GM18508 (cell line): ENCODE measurements around the gene ST6GALNAC1.

Experiments
- ATAC-seq: cut with Tn5 transposase; IDR thresholded peaks from one replicate; pipeline ENCODE4 v1.9.1; 2021; ENCODE audit warnings: moderate number of reproducible peaks; ENCODE audit not compliant: insufficient read depth, unreplicated experiment

ST6GALNAC1 gene

GRCh38 chr17:76584427-76585032, 59.0 kb downstream of the ST6GALNAC1 start:
- no peak for ATAC-seq

- no peak for ATAC-seq
Observed at GRCh38 chr17:76582660-76583059, 60.9 kb downstream of the ST6GALNAC1 start.

DNA sequence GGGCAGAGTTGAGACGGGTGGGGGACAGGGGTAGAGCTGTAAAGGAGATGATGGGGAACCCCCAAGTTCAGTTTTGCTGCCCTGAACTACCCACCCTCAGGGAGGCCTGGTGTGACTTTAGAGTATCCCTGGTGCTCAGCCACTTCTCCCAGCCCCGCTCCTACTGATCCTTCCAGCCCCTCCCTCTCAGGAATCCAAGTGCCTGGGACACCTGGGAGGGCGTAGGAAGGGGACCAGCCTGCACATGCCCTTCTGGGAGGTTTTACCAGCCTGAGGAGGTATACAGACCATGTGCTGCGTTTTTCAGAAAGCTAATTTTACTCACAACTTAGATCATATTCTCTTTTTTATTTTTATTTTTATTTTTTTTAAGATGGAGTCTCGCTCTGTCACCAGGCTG, 62.0 kb downstream of the ST6GALNAC1 start:
- no peak for ATAC-seq

GRCh38 chr17:76579281-76579680, 64.3 kb downstream of the ST6GALNAC1 start:
- no peak for ATAC-seq

- ATAC-seq = no peak
Observed at GRCh38 chr17:76578376-76578775, 65.2 kb downstream of the ST6GALNAC1 start.

DNA sequence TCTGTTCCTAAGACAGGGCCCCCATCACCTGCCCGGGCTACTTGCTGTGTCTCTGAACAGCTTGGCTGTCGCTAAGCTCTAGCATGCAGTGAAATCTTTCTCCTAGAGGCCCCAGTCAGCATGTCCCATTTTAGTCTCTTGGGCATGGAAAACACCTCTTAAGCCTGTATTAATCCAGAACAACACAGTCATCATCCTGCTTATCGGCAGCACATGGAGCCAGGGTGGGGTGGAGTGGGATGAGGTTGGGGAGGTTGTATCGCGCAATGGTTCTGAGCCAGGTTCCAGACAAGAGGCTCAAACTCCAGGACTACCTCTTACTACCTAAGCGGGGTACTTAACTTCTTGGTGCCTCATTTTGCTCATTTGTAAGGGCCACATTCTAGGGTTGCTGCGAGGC, 65.7 kb downstream of the ST6GALNAC1 start:
- no peak for ATAC-seq

GRCh38 chr17:76576189-76576588, 67.4 kb downstream of the ST6GALNAC1 start:
- no peak for ATAC-seq

DNA sequence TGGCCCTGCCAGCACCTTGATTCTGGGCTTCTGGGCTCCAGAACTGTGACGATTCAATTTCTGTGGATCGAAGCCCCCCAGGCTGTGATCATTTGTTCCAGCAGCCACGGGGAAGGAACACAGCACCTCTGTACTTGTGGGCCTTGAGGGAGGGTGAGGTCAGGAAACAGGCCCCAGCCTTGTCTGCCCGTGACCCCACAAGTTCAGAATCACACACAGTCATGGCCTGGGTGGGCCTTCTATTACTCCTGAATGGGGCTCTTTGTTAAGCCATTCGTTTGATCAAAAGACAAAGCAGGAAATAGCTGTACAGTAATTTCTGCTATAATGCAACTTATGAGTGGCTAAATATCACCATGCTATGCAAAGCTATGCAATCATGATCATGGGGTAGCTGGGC, 68.0 kb downstream of the ST6GALNAC1 start:
- no peak for ATAC-seq
